HepG2 (cell line): ENCODE measurements around the gene KPNB1. TPM values are rescaled to one million over a fixed set of nuclear protein-coding genes. Genes with fewer than 3 reads are reported as not detected.
A peak's percentile ranks its signal among the peaks of the same experiment; 100 is the strongest.

Experiments used
- CBFB ChIP-seq: sonication (generic); formaldehyde crosslinking; IDR thresholded peaks from 2 replicates; pipeline ENCODE4 v1.4.0; 2020; ENCODE audit warnings: missing genetic modification reagents
- DRAP1 ChIP-seq: IDR thresholded peaks from 2 replicates; pipeline ENCODE4 v1.6.1; 2016; ENCODE audit warnings: missing genetic modification reagents, missing compliant biosample characterization
- ERF ChIP-seq: IDR thresholded peaks from 2 replicates; pipeline ENCODE4 v1.6.1; 2018; ENCODE audit warnings: missing biosample characterization, missing genetic modification reagents
- FOXK1 ChIP-seq: sonication (generic); formaldehyde crosslinking; IDR thresholded peaks from 2 replicates; pipeline ENCODE4 v1.4.0; 2020; ENCODE audit warnings: low read depth, missing genetic modification reagents, borderline replicate concordance
- JUND ChIP-seq: sonication (generic); formaldehyde crosslinking; IDR thresholded peaks from 2 replicates; pipeline ENCODE4 v1.8.0; 2022; ENCODE audit warnings: mild to moderate bottlenecking, missing genetic modification reagents
- MAZ ChIP-seq, 2 experiments: sonication (generic) in 1 of 2; formaldehyde crosslinking in 1 of 2; IDR thresholded peaks; 2 replicates each; pipeline versions ENCODE4 v1.5.0 to v1.6.1; 2012 to 2020; ENCODE audit warnings: low read depth in 2 of 2, mild to moderate bottlenecking in 2 of 2, borderline replicate concordance in 1 of 2, improper control_type of control experiment in 1 of 2, low read length in 1 of 2, missing genetic modification reagents in 1 of 2, moderate library complexity in 1 of 2
- NR2C2 ChIP-seq: sonication (generic); formaldehyde crosslinking; IDR thresholded peaks from 2 replicates; pipeline ENCODE4 v1.4.0; 2020; ENCODE audit warnings: missing genetic modification reagents, mild to moderate bottlenecking, moderate library complexity, borderline replicate concordance
- POLR2AphosphoS5 ChIP-seq: IDR thresholded peaks from 2 replicates; pipeline ENCODE4 v1.6.1; 2012; ENCODE audit warnings: low read depth, low read length
- RARA ChIP-seq: IDR thresholded peaks from 2 replicates; pipeline ENCODE4 v1.6.1; 2016; ENCODE audit warnings: missing genetic modification reagents, missing compliant biosample characterization
- SETDB1 ChIP-seq: sonication (generic); formaldehyde crosslinking; IDR thresholded peaks from 2 replicates; pipeline ENCODE4 v1.5.1; 2020; ENCODE audit warnings: missing genetic modification reagents, mild to moderate bottlenecking, borderline replicate concordance
- U2AF1 ChIP-seq: fragments of 200-400 bp; formaldehyde crosslinking; optimal IDR thresholded peaks from 2 replicates; pipeline ENCODE3; 2017; ENCODE audit warnings: mild to moderate bottlenecking, low read depth, low read length
- WIZ ChIP-seq: sonication (generic); formaldehyde crosslinking; IDR thresholded peaks from 2 replicates; pipeline ENCODE4 v1.5.1; 2020; ENCODE audit warnings: mild to moderate bottlenecking, missing genetic modification reagents
- XRCC5 ChIP-seq: fragments of 200-400 bp; formaldehyde crosslinking; optimal IDR thresholded peaks from 2 replicates; pipeline ENCODE3; 2017; ENCODE audit warnings: mild to moderate bottlenecking, low read length
- ZBTB10 ChIP-seq: sonication (generic); formaldehyde crosslinking; IDR thresholded peaks from 2 replicates; pipeline ENCODE4 v1.4.0; 2020; ENCODE audit warnings: missing genetic modification reagents, borderline replicate concordance
- ZBTB3 ChIP-seq: sonication (generic); formaldehyde crosslinking; IDR thresholded peaks from 2 replicates; pipeline ENCODE4 v1.4.0; 2020; ENCODE audit warnings: low read depth, mild to moderate bottlenecking, moderate library complexity, missing genetic modification reagents, borderline replicate concordance
- ZBTB37 ChIP-seq: sonication (generic); formaldehyde crosslinking; IDR thresholded peaks from 2 replicates; pipeline ENCODE4 v1.4.0; 2020; ENCODE audit warnings: mild to moderate bottlenecking, missing genetic modification reagents
- ZMYM3 ChIP-seq: sonication (generic); formaldehyde crosslinking; IDR thresholded peaks from 2 replicates; pipeline ENCODE4 v1.5.1; 2020; ENCODE audit warnings: mild to moderate bottlenecking, missing genetic modification reagents
- ZNF264 ChIP-seq: sonication (generic); formaldehyde crosslinking; IDR thresholded peaks from 2 replicates; pipeline ENCODE4 v1.4.0; 2020; ENCODE audit warnings: missing genetic modification reagents
- ZNF530 ChIP-seq: sonication (generic); formaldehyde crosslinking; IDR thresholded peaks from 2 replicates; pipeline ENCODE4 v1.5.0; 2020; ENCODE audit warnings: low read depth, mild to moderate bottlenecking, missing genetic modification reagents
- ZNF564 ChIP-seq: sonication (generic); formaldehyde crosslinking; IDR thresholded peaks from 2 replicates; pipeline ENCODE4 v1.8.1; 2023; ENCODE audit warnings: mild to moderate bottlenecking, missing genetic modification reagents
- ZNF614 ChIP-seq: IDR thresholded peaks from 2 replicates; pipeline ENCODE4 v1.6.1; 2018; ENCODE audit warnings: missing biosample characterization, missing genetic modification reagents, inconsistent platforms, borderline replicate concordance
- ZNF777 ChIP-seq: sonication (generic); formaldehyde crosslinking; IDR thresholded peaks from 2 replicates; pipeline ENCODE4 v1.4.0; 2020; ENCODE audit warnings: missing genetic modification reagents
- ZSCAN22 ChIP-seq: sonication (generic); formaldehyde crosslinking; IDR thresholded peaks from 2 replicates; pipeline ENCODE4 v1.4.0; 2020; ENCODE audit warnings: mild to moderate bottlenecking, missing genetic modification reagents
- polyA plus RNA-seq, 8 experiments: library from polyadenylated mRNA; depleted of rRNA in 3 of 8; stranded (reverse) in 7 of 8; unstranded in 1 of 8; fragments of >200 nt; fragmentation: Illumina TruSeq in 4 of 8; extraction: Trizol in 4 of 8; gene quantifications; 2 replicates each; pipeline versions ENCODE4 v1.2.1 to v1.2.3, GENCODE V29; 2011 to 2016; ENCODE audit warnings: low read depth in 4 of 8, missing spikeins in 1 of 8, mixed read lengths in 1 of 8; ENCODE audit not compliant: insufficient read depth in 1 of 8
- total RNA-seq, 5 experiments: library from RNA; depleted of rRNA; stranded (reverse); fragments of >200 nt; fragmentation: Illumina TruSeq; extraction: Trizol; gene quantifications; 2 replicates each; pipeline ENCODE4 v1.2.3, GENCODE V29; 2016; ENCODE audit warnings: low read depth in 1 of 5

Gene KPNB1
- total and polyA plus RNA-seq, 2 of the 13 experiments (the other 11 are each of a cell fraction or from before 2014, with no cell fraction given), result 164 to 424 TPM

- no peak for TF ChIP-seq WIZ
- no peak for TF ChIP-seq JUND
- TF ChIP-seq ZNF777 (CRISPR knock-in tag), result no peak
- no peak for TF ChIP-seq U2AF1
- TF ChIP-seq NR2C2 (CRISPR knock-in tag), result peak; percentile 55
- 0 out of 2 replicates have a peak, but pooled peaks have one; percentile 26 for TF ChIP-seq DRAP1 (CRISPR knock-in tag)
- TF ChIP-seq ZBTB10 (CRISPR knock-in tag), result no peak
- TF ChIP-seq POLR2AphosphoS5, result no peak; the same call in none of the 2 replicates
- TF ChIP-seq SETDB1 (CRISPR knock-in tag), result no peak
- peak; percentile 87 for TF ChIP-seq MAZ (IDR thresholded peaks at IDR 0.05; ENCODE audit: borderline replicate concordance, low read depth, low read length)
- peak; percentile 76 for TF ChIP-seq MAZ (CRISPR knock-in tag; IDR thresholded peaks at IDR 0.05; ENCODE audit: low read depth)
- no peak for TF ChIP-seq ZBTB3 (CRISPR knock-in tag)
- TF ChIP-seq ERF (CRISPR knock-in tag), result peak; percentile 52
- 0 out of 2 replicates have a peak, but pooled peaks have one; percentile 42 for TF ChIP-seq ZNF264 (CRISPR knock-in tag)
- no peak for TF ChIP-seq ZNF530 (CRISPR knock-in tag)
- TF ChIP-seq FOXK1 (CRISPR knock-in tag), result peak; percentile 75
- TF ChIP-seq RARA (CRISPR knock-in tag), result no peak
- no peak for TF ChIP-seq XRCC5
- peak; percentile 21; the same call in 1 of the 2 replicates for TF ChIP-seq ZMYM3 (CRISPR knock-in tag)
- no peak for TF ChIP-seq ZSCAN22 (CRISPR knock-in tag)
- TF ChIP-seq CBFB, result no peak; the same call in 1 of the 2 replicates
- TF ChIP-seq ZBTB37 (CRISPR knock-in tag), result no peak
- TF ChIP-seq ZNF614 (CRISPR knock-in tag), result peak; percentile 52; the same call in 1 of the 2 replicates
- no peak for TF ChIP-seq ZNF564 (CRISPR knock-in tag)
These were observed 1.1 kb downstream of the KPNB1 start (continued) for GRCh38 chr17:47650525-47651522.
